Naive thymus-derived CD8-positive, alpha-beta T cell (primary cell): ENCODE results near the gene PPHLN1. TPM values are rescaled to one million over a fixed set of nuclear protein-coding genes. Genes with fewer than 3 reads are reported as not detected.
A peak's percentile ranks its signal among the peaks of the same experiment; 100 is the strongest.

Experiments
- ATAC-seq, 2 donors: fragments of 150-1000 bp; cut with Tn5 transposase in 1 of 2; sonication (Bioruptor Pico), chemical (Tn5 transposase) in 1 of 2; 1 replicate in 1 of 2; 2 replicates in 1 of 2; pipeline ENCODE4 v1.10.0; 2021; ENCODE audit warnings: mild to moderate bottlenecking in 2 of 2, moderate library complexity in 2 of 2
- POLR2A ChIA-PET: fragments of 350-600 bp; sonication (Branson Sonifier 250); formaldehyde crosslinking; loops from one replicate; lab custom pipeline; 2021; ENCODE audit warnings: antibody characterized with exemption; lab: Charles Lee
- DNase-seq, 10 donors: peaks; one replicate each; pipeline versions ENCODE4 v3.0.0 to v3.0.0-alpha.2; 2020 to 2022
- H3K27ac Mint-ChIP-seq, 10 donors: one replicate each; pipeline ENCODE4 v1.8.0; 2020 to 2022; ENCODE audit warnings: mild to moderate bottlenecking in 10 of 10, mixed read lengths in 10 of 10, moderate library complexity in 4 of 10, inconsistent platforms in 1 of 10
- H3K27me3 Mint-ChIP-seq, 5 donors: one replicate each; pipeline ENCODE4 v1.8.0; 2021 to 2022; ENCODE audit warnings: mixed read lengths in 5 of 5
- H3K36me3 Mint-ChIP-seq, 3 donors: one replicate each; pipeline ENCODE4 v1.8.0; 2020 to 2022; ENCODE audit warnings: mixed read lengths in 3 of 3, mild to moderate bottlenecking in 2 of 3, inconsistent platforms in 1 of 3
- H3K4me1 Mint-ChIP-seq, 4 donors: one replicate each; pipeline ENCODE4 v1.8.0; 2021 to 2022; ENCODE audit warnings: mixed read lengths in 4 of 4
- H3K4me3 Mint-ChIP-seq, 10 donors: one replicate each; pipeline ENCODE4 v1.8.0; 2020 to 2022; ENCODE audit warnings: mild to moderate bottlenecking in 10 of 10, mixed read lengths in 10 of 10, moderate library complexity in 6 of 10, inconsistent platforms in 1 of 10
- H3K9me3 Mint-ChIP-seq, 9 donors: one replicate each; pipeline ENCODE4 v1.8.0; 2020 to 2022; ENCODE audit warnings: mixed read lengths in 9 of 9, mild to moderate bottlenecking in 3 of 9, inconsistent platforms in 1 of 9, moderate library complexity in 1 of 9
- polyA plus RNA-seq, 3 donors: library from polyadenylated mRNA; unstranded; fragments of 300-500 nt; fragmentation: Illumina TruSeq; gene quantifications; one replicate each; pipeline ENCODE4 v1.2.3, GENCODE V29; 2021
- total RNA-seq, 8 experiments: library from RNA in 2 of 8; stranded (reverse) in 2 of 8; gene quantifications; one replicate each; pipeline ENCODE4 v1.2.3 and lab custom pipeline; 2021 to 2026

PPHLN1 gene, protein sequence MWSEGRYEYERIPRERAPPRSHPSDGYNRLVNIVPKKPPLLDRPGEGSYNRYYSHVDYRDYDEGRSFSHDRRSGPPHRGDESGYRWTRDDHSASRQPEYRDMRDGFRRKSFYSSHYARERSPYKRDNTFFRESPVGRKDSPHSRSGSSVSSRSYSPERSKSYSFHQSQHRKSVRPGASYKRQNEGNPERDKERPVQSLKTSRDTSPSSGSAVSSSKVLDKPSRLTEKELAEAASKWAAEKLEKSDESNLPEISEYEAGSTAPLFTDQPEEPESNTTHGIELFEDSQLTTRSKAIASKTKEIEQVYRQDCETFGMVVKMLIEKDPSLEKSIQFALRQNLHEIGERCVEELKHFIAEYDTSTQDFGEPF
- total RNA-seq: 100 to 1,000 TPM; 107 to 111 TPM
- polyA plus RNA-seq: 100 to 1,000 TPM; 152 to 178 (median 155) TPM
- total RNA-seq (lab: John Stamatoyannopoulos, UW): 82.8 to 119 (median 110) reads per million in 6 experiments

DNA sequence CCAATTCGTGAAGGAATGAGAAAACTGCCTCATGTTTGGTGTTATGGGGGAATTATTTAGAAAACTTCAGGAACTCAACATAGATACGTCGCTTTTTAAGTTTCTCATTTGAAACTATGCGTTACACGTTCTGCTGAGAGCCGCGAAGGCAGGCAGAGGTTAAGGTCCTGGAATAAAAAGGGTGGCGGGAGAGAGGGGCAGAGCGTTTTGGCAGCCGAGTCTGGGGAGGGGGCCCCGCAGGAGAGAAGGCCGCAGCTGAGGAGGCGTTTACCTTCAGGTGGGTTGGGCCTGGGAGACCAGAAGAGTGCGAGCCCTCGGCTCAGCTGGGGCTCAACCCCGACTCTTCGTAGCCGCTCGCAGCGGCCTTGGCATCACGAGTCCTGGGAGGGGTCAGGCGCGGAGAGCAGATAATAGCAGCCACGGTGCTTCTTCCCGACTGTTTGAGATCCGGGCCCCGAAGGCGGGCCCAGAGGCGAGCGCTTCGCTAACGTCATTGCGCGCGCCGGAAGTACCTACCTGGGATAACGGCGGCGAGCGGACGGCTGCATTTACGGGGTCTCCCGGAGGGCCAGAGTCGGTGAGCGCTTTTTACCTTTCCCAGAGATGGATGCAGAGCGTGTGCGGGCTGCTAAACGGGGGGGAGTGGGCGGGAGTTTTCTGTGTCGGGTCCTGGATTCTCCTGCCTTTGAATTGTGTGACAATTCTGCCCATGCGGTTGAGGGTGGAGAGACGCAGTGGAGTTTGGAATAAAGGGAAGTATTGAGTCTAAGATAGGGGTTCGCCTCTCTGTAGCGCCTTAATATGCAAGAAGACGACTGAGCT, at the start of gene PPHLN1, which contains the start of gene ZCRB1:
Gene PPHLN1, plus strand, starts transcription at position 515 of the 822 bp plus-strand sequence. CDS start 9,736 bp downstream, outside the sequence.
Gene ZCRB1, minus strand, starts transcription at position 442 of the 822 bp plus-strand sequence. CDS start 1,992 bp downstream, outside the sequence.
- peaks cover 4 to 17% (median 4%) of the 10 kb centered on the region in 3 donors for H3K36me3 Mint-ChIP-seq
- H3K27me3 Mint-ChIP-seq: no peaks in the 10 kb centered on the region

DNA sequence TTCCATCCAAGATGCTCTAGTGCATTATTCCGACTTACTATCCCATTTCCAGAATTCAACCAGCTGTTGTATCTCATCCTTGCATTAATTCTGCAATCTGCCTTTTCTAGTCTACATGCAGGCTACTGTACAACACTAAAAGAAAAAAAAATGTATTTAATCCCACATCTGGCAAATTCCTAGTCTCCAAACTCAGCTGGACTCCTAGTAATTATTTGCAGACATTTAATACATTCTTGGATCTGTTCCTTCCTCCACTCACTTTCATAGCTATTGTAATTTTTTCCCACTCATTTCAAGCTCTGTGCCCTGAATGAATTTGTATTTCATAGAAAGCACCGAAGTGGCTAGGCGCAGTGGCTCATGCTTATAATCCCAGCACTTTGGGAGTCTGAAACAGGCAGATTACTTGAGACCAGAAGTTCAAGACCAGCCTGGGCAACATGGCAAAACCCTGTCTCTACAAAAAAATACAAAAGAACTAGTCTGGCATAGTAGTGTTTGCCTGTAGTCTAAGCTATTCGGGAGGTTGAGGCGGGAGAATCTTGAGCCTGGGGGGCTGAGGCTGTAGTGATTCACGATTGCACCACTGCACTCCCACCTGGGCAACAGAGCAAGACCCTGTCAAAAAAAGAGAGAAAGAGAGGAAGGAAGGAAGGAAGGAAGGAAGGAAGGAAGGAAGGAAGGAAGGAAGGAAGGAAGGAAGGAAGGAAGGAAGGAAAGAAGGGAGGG, 48.4 kb upstream of the PPHLN1 start:
- Mint-ChIP-seq H3K4me3 (no peak overlapping the region), H3K27me3 (peaks cover 0 to 10% (median 5%) of the 10 kb centered on the region in 5 donors), H3K36me3 (peaks cover 0 to 6% (median 1%) of the 10 kb centered on the region in 3 donors), H3K4me1 (peaks cover 0 to 1% (median 0%) of the 10 kb centered on the region in 4 donors), H3K27ac (no peak overlapping the region), H3K9me3 (peaks cover 0 to 3% (median 0%) of the 10 kb centered on the region in 9 donors)
- DNase-seq: no peak
- ATAC-seq: no peak
- POLR2A ChIA-PET: no interaction called here

More for the DNA sequence above, at the start of gene PPHLN1, which contains the start of gene ZCRB1:
- DNase-seq (peak; percentile 70 to 89 (median 76)), ATAC-seq (peak; percentile 88 to 92)
- peaks cover 26 to 60% (median 50%) of the 10 kb centered on the region in 4 donors for H3K4me1 Mint-ChIP-seq
- no peaks in the 10 kb centered on the region for H3K9me3 Mint-ChIP-seq
- POLR2A ChIA-PET: interaction anchor here (1.3 kb wide), 1 partner anchor 88 kb away, joined by 4 read pairs; the partner anchor contains the start of gene YAF2
- peak within 1 kb of the TSS; percentile 91 to 99 (median 98) for H3K27ac Mint-ChIP-seq
- peak within 1 kb of the TSS; percentile 96 to 99 (median 98) for H3K4me3 Mint-ChIP-seq

DNA sequence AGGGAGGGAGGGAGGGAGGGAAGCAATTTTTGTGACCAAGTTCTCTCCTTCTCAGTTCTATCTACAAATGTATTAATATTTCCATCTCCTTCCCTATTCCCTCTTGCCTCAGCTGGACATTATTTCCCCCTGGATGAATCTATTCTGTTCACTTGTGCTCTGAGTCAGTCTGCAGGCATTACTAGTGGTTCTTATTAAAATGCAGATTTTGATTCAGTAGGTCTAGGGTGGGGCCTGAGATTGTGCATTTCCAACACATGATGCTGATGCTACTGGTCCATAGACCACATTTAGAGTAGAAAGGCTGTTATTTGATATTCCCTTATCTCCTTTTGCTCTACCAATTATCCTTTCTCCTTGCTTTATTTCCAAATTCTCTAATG, 47.8 kb upstream of the PPHLN1 start:
- ATAC-seq (no peak), DNase-seq (no peak)
- H3K27ac Mint-ChIP-seq: no peak overlapping the region
- H3K27me3 Mint-ChIP-seq: peaks cover 0 to 9% (median 4%) of the 10 kb centered on the region in 5 donors
- H3K4me3 Mint-ChIP-seq: no peak overlapping the region
- H3K36me3 Mint-ChIP-seq: peaks cover 0 to 4% (median 1%) of the 10 kb centered on the region in 3 donors
- H3K4me1 Mint-ChIP-seq: no peaks in the 10 kb centered on the region
- POLR2A ChIA-PET: no interaction called here
- no peaks in the 10 kb centered on the region for H3K9me3 Mint-ChIP-seq

DNA sequence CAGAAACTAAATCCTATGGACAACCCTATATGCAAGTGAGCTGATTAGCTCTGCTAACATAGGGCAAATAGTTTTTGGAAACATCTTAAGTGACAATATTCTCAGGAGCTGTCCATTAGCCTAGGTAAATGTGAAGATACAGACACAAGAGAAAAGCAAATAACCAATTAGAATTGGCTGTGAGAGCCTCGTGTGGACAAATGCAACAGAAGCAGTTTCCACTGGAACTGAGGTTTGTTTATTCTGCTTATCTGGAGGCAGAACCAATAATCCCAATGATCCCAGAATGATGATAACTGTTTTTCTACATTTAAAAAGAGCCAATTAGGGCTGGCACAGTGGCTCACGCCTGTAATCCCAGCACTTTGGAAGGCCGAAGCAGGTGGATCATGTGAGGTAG, 44.7 kb upstream of the PPHLN1 start:
- Mint-ChIP-seq H3K4me3 (no peak overlapping the region), H3K36me3 (peaks cover 0 to 1% (median 0%) of the 10 kb centered on the region in 3 donors), H3K9me3 (no peaks in the 10 kb centered on the region), H3K27ac (peak overlapping the region in 1 of 10 donors; percentile 13), H3K27me3 (peaks cover 0 to 8% (median 3%) of the 10 kb centered on the region in 5 donors), H3K4me1 (peaks cover 2 to 7% (median 6%) of the 10 kb centered on the region in 4 donors)
- POLR2A ChIA-PET: no interaction called here
- ATAC-seq (no peak), DNase-seq (no peak)

DNA sequence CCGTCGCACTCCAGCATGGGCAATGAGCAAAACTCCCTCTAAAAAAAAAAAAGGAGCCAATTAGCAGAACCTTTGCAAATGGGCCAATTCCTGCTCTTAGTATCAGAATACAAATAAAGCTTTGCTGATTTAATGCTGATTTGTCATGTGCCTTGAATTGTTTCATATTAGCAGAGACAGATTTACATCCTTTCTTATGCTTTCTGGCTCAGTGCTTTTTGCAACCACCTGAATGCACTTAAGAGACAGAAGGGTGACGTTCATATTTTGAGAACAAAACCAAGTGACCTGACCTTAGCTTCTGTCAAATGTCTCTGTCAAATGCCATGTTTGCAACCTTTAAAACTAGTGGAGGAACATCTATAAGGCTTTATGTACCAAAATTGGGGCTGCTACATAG, 44.1 kb upstream of the PPHLN1 start:
- peaks cover 0 to 1% (median 0%) of the 10 kb centered on the region in 3 donors for H3K36me3 Mint-ChIP-seq
- POLR2A ChIA-PET: no interaction called here
- DNase-seq: no peak
- H3K4me1 Mint-ChIP-seq: peaks cover 2 to 7% (median 6%) of the 10 kb centered on the region in 4 donors
- no peaks in the 10 kb centered on the region for H3K9me3 Mint-ChIP-seq
- ATAC-seq: no peak
- H3K27me3 Mint-ChIP-seq: peaks cover 0 to 8% (median 3%) of the 10 kb centered on the region in 5 donors
- H3K4me3 Mint-ChIP-seq: no peak overlapping the region
- H3K27ac Mint-ChIP-seq: no peak overlapping the region

DNA sequence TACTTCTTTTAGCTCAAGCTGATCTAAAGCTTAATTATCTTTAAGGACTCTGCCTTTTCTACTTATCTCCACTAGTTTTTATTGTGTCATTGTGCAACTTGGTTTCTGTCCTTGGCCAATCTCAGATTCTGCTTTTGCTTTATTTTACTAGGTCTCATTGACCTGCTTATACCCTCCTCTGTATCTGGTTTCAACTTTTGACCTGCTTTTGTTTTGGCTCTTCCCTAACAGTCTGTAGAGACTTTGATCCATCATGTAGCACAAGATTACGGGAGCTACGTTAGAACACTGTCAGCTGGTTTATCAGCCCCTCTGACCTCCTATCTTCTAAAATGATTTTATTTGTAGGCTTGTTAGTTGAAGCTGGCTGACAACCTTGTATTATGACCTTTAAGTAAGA, 43.7 kb upstream of the PPHLN1 start:
- POLR2A ChIA-PET: no interaction called here
- no peak for DNase-seq
- no peaks in the 10 kb centered on the region for H3K9me3 Mint-ChIP-seq
- ATAC-seq: no peak
- peaks cover 2 to 7% (median 6%) of the 10 kb centered on the region in 4 donors for H3K4me1 Mint-ChIP-seq
- H3K27ac Mint-ChIP-seq: no peak overlapping the region
- peaks cover 0 to 8% (median 3%) of the 10 kb centered on the region in 5 donors for H3K27me3 Mint-ChIP-seq
- H3K4me3 Mint-ChIP-seq: no peak overlapping the region
- peaks cover 0 to 1% (median 0%) of the 10 kb centered on the region in 3 donors for H3K36me3 Mint-ChIP-seq

DNA sequence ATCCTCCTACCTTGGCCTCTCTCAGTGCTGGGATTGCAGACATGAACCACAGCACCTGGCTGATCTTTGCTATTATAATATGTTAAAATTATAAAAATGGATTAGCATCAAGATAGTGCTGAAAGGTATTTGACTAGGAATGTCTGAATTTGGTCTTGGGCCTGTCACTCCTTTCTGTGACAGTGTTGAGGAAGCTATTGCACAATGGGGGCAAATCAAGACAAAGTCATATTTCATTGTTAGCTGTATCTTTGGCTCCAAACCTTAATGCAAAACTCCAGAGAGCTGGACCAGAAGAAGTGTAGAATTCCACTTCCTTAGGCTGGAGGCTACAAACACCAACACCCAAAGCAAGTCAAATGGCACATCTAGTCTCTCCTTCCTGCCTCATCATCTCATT, 42.2 kb upstream of the PPHLN1 start:
- Mint-ChIP-seq H3K27me3 (peaks cover under 1 to 14% (median 6%) of the 10 kb centered on the region in 5 donors), H3K9me3 (no peaks in the 10 kb centered on the region), H3K27ac (peak overlapping the region in 1 of 10 donors; percentile 31), H3K4me1 (peaks cover 2 to 7% (median 6%) of the 10 kb centered on the region in 4 donors), H3K4me3 (no peak overlapping the region), H3K36me3 (peaks cover 0 to 6% (median under 1%) of the 10 kb centered on the region in 3 donors)
- ATAC-seq (no peak), DNase-seq (no peak)
- POLR2A ChIA-PET: no interaction called here

DNA sequence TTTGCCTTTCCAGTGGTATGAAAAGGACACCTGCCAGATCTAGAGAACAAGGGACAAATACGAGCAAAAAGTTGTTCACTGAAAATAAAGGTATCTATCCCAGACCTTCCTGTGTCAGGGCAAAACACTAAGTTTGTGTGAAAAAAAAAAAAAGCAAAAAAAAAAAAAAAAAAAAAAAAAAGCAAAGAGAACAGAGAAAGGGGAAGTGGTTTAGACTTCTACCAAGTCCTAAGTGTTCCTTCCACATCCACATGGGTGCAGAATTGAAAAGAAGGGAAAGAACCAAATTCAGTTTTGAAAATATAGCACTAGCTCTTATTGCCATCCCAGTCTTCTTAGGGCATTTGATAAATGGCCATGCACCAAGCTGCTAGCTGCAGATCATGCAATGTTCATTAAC, 41.8 kb upstream of the PPHLN1 start:
- DNase-seq (no peak), ATAC-seq (no peak)
- POLR2A ChIA-PET: no interaction called here
- no peak overlapping the region for H3K4me3 Mint-ChIP-seq
- peak overlapping the region in 1 of 10 donors; percentile 31 for H3K27ac Mint-ChIP-seq
- H3K27me3 Mint-ChIP-seq: peaks cover 0 to 14% (median 5%) of the 10 kb centered on the region in 5 donors
- H3K9me3 Mint-ChIP-seq: no peaks in the 10 kb centered on the region
- H3K4me1 Mint-ChIP-seq: peaks cover 2 to 7% (median 6%) of the 10 kb centered on the region in 4 donors
- H3K36me3 Mint-ChIP-seq: peaks cover 0 to 6% (median 0%) of the 10 kb centered on the region in 3 donors

DNA sequence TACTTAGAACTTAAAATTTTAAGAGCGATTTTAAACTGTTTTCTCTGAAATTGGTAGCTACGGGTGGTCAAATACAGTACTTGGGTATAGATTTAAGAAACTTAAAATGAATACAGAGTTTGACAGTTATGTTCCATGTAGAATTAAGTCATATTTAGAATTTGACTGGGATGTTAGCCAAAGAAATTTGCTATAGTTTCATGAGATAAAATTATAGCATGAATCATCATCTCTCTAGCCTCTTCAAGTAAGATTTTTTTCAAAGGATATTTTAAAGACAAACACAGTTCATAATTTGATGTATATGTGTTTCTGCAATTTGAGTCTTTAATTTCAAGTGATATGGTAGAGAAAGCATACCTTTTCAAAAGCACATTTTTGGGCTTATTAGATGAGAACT, 41.1 kb upstream of the PPHLN1 start:
- Mint-ChIP-seq H3K27ac (no peak overlapping the region), H3K4me3 (no peak overlapping the region), H3K4me1 (peaks cover 2 to 7% (median 6%) of the 10 kb centered on the region in 4 donors), H3K36me3 (peaks cover 0 to 6% (median 0%) of the 10 kb centered on the region in 3 donors), H3K9me3 (no peaks in the 10 kb centered on the region), H3K27me3 (peaks cover 0 to 15% (median 8%) of the 10 kb centered on the region in 5 donors)
- ATAC-seq: no peak
- DNase-seq: no peak
- POLR2A ChIA-PET: no interaction called here

DNA sequence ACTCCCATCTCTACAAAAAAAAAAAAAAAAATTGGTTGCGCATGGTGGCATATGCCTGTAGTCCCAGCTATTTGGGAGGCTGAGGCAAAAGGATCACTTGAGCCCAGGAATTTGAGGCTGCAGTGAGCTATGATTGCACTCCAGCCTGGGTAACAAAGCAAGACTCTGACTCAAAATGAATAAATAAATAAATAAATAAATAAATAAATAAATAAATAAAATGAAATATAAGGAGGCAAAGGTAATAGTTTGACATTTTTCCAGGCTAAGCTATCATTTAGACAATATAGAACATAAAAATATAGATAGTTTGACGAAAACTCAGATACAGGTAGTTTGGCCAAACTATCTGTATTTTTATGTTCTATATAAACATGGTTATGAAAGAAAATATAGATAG, 40.5 kb upstream of the PPHLN1 start:
- Mint-ChIP-seq H3K27me3 (peaks cover 0 to 14% (median 8%) of the 10 kb centered on the region in 5 donors), H3K36me3 (peaks cover 0 to 6% (median 0%) of the 10 kb centered on the region in 3 donors), H3K4me1 (peaks cover 2 to 7% (median 6%) of the 10 kb centered on the region in 4 donors), H3K27ac (no peak overlapping the region), H3K4me3 (no peak overlapping the region), H3K9me3 (no peaks in the 10 kb centered on the region)
- DNase-seq (no peak), ATAC-seq (no peak)
- POLR2A ChIA-PET: no interaction called here

DNA sequence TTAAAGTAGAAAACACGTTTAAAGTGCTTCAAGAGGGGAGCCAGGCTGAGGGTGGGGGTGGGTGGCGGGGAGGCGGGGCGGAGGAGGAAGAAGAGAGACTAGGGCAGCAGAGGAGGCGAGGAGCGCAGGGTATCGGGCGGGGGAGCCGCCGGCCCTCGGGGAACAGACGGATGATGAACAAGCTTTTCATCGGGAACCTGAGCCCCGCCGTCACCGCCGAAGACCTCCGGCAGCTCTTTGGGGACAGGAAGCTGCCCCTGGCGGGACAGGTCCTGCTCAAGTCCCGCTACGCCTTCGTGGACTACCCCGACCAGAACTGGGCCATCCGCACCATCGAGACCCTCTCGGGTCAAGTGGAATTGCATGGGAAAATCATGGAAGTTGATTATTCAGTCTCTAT, 39.2 kb upstream of the PPHLN1 start:
- DNase-seq (no peak), ATAC-seq (no peak)
- peaks cover 2 to 7% (median 6%) of the 10 kb centered on the region in 4 donors for H3K4me1 Mint-ChIP-seq
- H3K36me3 Mint-ChIP-seq: peaks cover 0 to 6% (median 0%) of the 10 kb centered on the region in 3 donors
- H3K4me3 Mint-ChIP-seq: no peak overlapping the region
- POLR2A ChIA-PET: no interaction called here
- no peaks in the 10 kb centered on the region for H3K9me3 Mint-ChIP-seq
- H3K27me3 Mint-ChIP-seq: peaks cover 0 to 14% (median 8%) of the 10 kb centered on the region in 5 donors
- H3K27ac Mint-ChIP-seq: no peak overlapping the region

DNA sequence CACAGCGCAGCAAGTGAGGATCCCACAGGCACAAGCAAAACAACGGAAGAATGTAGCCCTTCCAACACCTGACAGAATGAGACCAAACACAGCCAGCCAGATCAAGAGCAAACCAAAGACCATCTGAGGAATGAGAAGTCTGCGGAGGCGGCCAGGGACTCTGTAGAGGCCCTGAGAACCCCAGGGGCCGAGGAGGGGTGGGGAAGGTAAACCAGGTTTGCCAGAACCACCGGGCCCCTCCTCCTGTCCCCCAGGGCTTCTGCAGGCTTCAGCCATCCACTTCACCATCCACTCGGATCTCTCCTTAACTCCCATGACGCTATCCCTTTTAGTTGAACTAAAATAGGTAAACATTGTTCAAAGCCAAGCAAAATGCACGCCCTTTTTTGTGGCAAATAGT, 37.4 kb upstream of the PPHLN1 start:
- peaks cover 2 to 7% (median 6%) of the 10 kb centered on the region in 4 donors for H3K4me1 Mint-ChIP-seq
- POLR2A ChIA-PET: no interaction called here

More for the DNA sequence above, 37.4 kb upstream of the PPHLN1 start:
- no peak for DNase-seq
- no peak for ATAC-seq
- peaks cover 0 to 14% (median 8%) of the 10 kb centered on the region in 5 donors for H3K27me3 Mint-ChIP-seq
- peaks cover 0 to 6% (median 0%) of the 10 kb centered on the region in 3 donors for H3K36me3 Mint-ChIP-seq
- no peaks in the 10 kb centered on the region for H3K9me3 Mint-ChIP-seq
- H3K4me3 Mint-ChIP-seq: no peak overlapping the region
- no peak overlapping the region for H3K27ac Mint-ChIP-seq
